ENCODE results near the gene RAET1G.
"Not testable (repeated sequence)": the region's sequence is repeated elsewhere in the genome, so short reads cannot be mapped to it uniquely, and the experiment has no call there.

Gene RAET1G

DNA sequence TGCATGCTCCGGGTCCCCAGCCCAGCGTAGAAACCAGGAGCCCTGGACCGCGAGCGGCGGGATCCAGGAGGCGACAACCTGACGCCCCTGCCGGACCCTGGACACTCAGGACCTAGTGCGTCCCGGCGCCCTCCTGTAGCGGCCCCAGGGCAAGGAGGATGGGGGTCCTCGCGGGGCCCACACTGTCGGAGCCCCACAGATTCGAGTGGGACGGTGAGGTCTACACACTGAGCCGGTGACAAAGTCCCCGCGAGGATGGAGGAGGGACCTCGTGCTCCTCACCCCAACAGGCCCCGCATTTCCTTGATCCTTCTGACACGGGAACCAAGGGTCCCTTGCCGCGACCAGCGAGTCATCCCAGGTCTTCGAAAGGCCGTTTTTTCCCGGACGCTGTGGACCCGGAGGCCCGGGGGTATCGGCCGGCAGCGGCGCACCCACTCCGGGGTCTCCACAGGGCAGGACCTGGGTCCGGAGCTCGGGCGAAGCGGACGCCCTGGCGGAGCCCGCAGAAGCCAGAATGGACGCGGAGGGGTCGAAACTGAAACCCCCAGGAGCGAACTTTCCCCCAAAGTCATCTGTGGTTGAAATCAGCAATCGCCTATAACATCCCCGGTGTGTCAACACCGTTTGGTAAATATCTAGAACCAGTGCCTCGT, 31.5 kb upstream of the RAET1G start:
- H3K4me2 ChIP-seq; H2AFZ ChIP-seq (ENCODE audit: low read depth); H3K9ac ChIP-seq; H4K20me1 ChIP-seq (ENCODE audit: insufficient read depth); H3K4me3 ChIP-seq (IDR thresholded peaks at IDR 0.05; ENCODE audit: insufficient read depth, low read depth, low read length); H3K27ac ChIP-seq; H3K36me3 ChIP-seq (ENCODE audit: insufficient read depth); H3K79me2 ChIP-seq (ENCODE audit: insufficient read depth, low read depth); H3K4me1 ChIP-seq (ENCODE audit: low read depth, poor library complexity, severe bottlenecking): not testable (repeated sequence)
- peaks cover 59% of the 10 kb centered on the region for H3K27me3 ChIP-seq (ENCODE audit: insufficient read depth, low read depth)

- H4K20me1 ChIP-seq (ENCODE audit: insufficient read depth); H2AFZ ChIP-seq (ENCODE audit: low read depth); H3K4me3 ChIP-seq (IDR thresholded peaks at IDR 0.05; ENCODE audit: insufficient read depth, low read depth, low read length); H3K79me2 ChIP-seq (ENCODE audit: insufficient read depth, low read depth); H3K4me1 ChIP-seq (ENCODE audit: low read depth, poor library complexity, severe bottlenecking); H3K27ac ChIP-seq; H3K9ac ChIP-seq; H3K4me2 ChIP-seq; H3K36me3 ChIP-seq (ENCODE audit: insufficient read depth): not testable (repeated sequence)
- peaks cover 64% of the 10 kb centered on the region for H3K27me3 ChIP-seq (ENCODE audit: insufficient read depth, low read depth)
Observed at GRCh38 chr6:149953934-149954327, 31.0 kb upstream of the RAET1G start.

- H2AFZ ChIP-seq (ENCODE audit: low read depth); H3K79me2 ChIP-seq (ENCODE audit: insufficient read depth, low read depth); H4K20me1 ChIP-seq (ENCODE audit: insufficient read depth); H3K4me1 ChIP-seq (ENCODE audit: low read depth, poor library complexity, severe bottlenecking); H3K27ac ChIP-seq; H3K4me3 ChIP-seq (IDR thresholded peaks at IDR 0.05; ENCODE audit: insufficient read depth, low read depth, low read length); H3K36me3 ChIP-seq (ENCODE audit: insufficient read depth); H3K4me2 ChIP-seq; H3K9ac ChIP-seq: not testable (repeated sequence)
- peaks cover 68% of the 10 kb centered on the region for H3K27me3 ChIP-seq (ENCODE audit: insufficient read depth, low read depth)
Observed at GRCh38 chr6:149953390-149953789, 30.5 kb upstream of the RAET1G start.

GRCh38 chr6:149951626-149952025, 28.7 kb upstream of the RAET1G start:
- Histone ChIP-seq H3K4me1 (ENCODE audit: low read depth, poor library complexity, severe bottlenecking) (no peaks in the 10 kb centered on the region), H3K4me2 (no peak overlapping the region), H3K9ac (no peak overlapping the region), H4K20me1 (ENCODE audit: insufficient read depth) (no peaks in the 10 kb centered on the region), H2AFZ (ENCODE audit: low read depth) (no peak overlapping the region), H3K36me3 (ENCODE audit: insufficient read depth) (no peaks in the 10 kb centered on the region), H3K4me3 (IDR thresholded peaks at IDR 0.05; ENCODE audit: insufficient read depth, low read depth, low read length) (no peak overlapping the region), H3K27me3 (ENCODE audit: insufficient read depth, low read depth) (peaks cover 64% of the 10 kb centered on the region), H3K27ac (no peak overlapping the region), H3K79me2 (ENCODE audit: insufficient read depth, low read depth) (no peaks in the 10 kb centered on the region)
- no peak for TF ChIP-seq CTCF (conservative IDR thresholded peaks at IDR 0.05; ENCODE audit: low read depth, low read length)

DNA sequence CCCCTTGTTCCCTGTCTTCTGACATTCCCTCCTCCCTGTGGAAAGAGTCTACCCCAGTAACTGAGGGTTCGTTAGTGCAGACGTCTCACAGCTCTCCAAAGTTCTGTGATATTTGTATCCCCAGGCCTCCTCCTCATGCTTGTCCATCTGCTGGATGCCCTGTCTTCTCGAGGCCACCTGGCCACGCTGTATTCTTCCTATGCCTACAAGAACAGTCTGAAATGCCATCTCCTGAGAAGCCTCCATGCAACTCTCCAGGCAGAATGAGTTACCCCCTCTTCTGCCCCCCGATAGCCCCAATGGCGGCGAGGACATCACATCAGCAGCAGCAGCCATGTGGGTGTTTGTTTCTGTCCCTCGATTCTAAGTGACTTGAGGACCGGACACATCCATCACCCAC, 28.2 kb upstream of the RAET1G start:
- no peak for TF ChIP-seq CTCF (conservative IDR thresholded peaks at IDR 0.05; ENCODE audit: low read depth, low read length)
- Histone ChIP-seq H3K27ac (no peak overlapping the region), H3K27me3 (ENCODE audit: insufficient read depth, low read depth) (peaks cover 68% of the 10 kb centered on the region), H3K4me2 (no peak overlapping the region), H4K20me1 (ENCODE audit: insufficient read depth) (no peaks in the 10 kb centered on the region), H3K4me3 (IDR thresholded peaks at IDR 0.05; ENCODE audit: insufficient read depth, low read depth, low read length) (no peak overlapping the region), H3K36me3 (ENCODE audit: insufficient read depth) (no peaks in the 10 kb centered on the region), H3K9ac (no peak overlapping the region), H3K4me1 (ENCODE audit: low read depth, poor library complexity, severe bottlenecking) (no peaks in the 10 kb centered on the region), H3K79me2 (ENCODE audit: insufficient read depth, low read depth) (no peaks in the 10 kb centered on the region), H2AFZ (ENCODE audit: low read depth) (no peak overlapping the region)

- Histone ChIP-seq H3K4me2 (no peak overlapping the region), H4K20me1 (ENCODE audit: insufficient read depth) (no peaks in the 10 kb centered on the region)
Observed at GRCh38 chr6:149950423-149950822, 27.5 kb upstream of the RAET1G start.

More at GRCh38 chr6:149950423-149950822, 27.5 kb upstream of the RAET1G start:
- no peaks in the 10 kb centered on the region for H3K4me1 ChIP-seq (ENCODE audit: low read depth, poor library complexity, severe bottlenecking)
- peaks cover 63% of the 10 kb centered on the region for H3K27me3 ChIP-seq (ENCODE audit: insufficient read depth, low read depth)
- no peak overlapping the region for H3K27ac ChIP-seq
- no peaks in the 10 kb centered on the region for H3K36me3 ChIP-seq (ENCODE audit: insufficient read depth)
- no peak for TF ChIP-seq CTCF (conservative IDR thresholded peaks at IDR 0.05; ENCODE audit: low read depth, low read length)
- H3K79me2 ChIP-seq (ENCODE audit: insufficient read depth, low read depth) = no peaks in the 10 kb centered on the region
- H3K4me3 ChIP-seq (IDR thresholded peaks at IDR 0.05; ENCODE audit: insufficient read depth, low read depth, low read length) = no peak overlapping the region
- no peak overlapping the region for H2AFZ ChIP-seq (ENCODE audit: low read depth)
- no peak overlapping the region for H3K9ac ChIP-seq
